CD4-positive, alpha-beta T cell treated with Interleukin-6 at 100 ng/mL for 8 hours (primary cell): ENCODE measurements around the gene ZSCAN10.
"Not testable (repeated sequence)": the region's sequence is repeated elsewhere in the genome, so short reads cannot be mapped to it uniquely, and the experiment has no call there.

Experiments
- DNase-seq: peaks from one replicate; pipeline ENCODE4 v3.0.0-alpha.2; 2020; ENCODE audit warnings: mixed read lengths, low spot score

Gene ZSCAN10

DNA sequence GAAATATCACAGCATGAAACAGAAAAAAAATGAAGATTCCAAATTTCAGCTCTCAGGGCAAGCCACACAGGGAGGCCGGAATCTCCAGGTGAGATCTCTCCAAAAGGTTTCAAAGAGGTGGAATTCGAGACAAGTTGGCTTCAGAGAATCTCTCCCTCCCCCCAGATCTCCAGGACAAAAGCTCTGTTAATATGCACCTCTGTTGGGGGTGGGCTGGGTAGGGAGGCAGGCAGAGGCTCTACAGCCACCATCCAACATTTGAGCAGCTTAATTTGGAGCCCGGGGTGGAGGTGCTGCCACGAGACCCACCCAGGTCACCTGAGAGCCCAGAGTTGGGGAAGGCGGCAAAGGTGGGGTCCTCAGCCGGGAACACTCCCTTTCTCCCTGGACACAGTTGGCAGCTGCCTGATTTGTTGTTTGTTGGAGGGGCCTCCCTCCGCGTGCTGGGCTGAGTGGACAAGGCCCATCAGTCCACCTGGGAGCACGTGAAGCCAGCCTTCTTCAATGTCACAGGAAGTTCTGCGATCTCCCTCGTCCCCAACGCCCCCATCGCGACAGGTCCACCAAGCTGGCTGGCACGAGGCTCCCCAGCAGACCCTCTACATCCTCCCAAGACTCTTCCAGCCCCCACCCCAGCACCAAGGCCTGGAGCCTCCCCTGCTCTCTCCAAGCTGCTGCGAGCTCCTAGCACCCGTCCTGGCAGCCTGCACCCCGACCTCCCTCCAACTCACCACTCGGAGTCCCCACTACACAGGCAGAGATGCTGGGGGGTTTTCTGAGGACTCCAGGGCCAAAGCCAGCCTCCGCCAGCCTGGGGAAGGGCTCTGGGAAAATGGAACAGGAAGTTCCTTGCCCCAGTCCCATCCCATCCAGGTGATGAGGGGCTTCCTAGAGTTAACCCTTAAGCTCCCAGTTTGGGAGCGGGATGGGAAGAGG lies at the start of gene ZSCAN10:
ZSCAN10 (minus strand) TSS at position 836 of the 936 bp plus-strand sequence. CDS start 6,357 bp downstream, outside the sequence.
- no peak for DNase-seq

DNA sequence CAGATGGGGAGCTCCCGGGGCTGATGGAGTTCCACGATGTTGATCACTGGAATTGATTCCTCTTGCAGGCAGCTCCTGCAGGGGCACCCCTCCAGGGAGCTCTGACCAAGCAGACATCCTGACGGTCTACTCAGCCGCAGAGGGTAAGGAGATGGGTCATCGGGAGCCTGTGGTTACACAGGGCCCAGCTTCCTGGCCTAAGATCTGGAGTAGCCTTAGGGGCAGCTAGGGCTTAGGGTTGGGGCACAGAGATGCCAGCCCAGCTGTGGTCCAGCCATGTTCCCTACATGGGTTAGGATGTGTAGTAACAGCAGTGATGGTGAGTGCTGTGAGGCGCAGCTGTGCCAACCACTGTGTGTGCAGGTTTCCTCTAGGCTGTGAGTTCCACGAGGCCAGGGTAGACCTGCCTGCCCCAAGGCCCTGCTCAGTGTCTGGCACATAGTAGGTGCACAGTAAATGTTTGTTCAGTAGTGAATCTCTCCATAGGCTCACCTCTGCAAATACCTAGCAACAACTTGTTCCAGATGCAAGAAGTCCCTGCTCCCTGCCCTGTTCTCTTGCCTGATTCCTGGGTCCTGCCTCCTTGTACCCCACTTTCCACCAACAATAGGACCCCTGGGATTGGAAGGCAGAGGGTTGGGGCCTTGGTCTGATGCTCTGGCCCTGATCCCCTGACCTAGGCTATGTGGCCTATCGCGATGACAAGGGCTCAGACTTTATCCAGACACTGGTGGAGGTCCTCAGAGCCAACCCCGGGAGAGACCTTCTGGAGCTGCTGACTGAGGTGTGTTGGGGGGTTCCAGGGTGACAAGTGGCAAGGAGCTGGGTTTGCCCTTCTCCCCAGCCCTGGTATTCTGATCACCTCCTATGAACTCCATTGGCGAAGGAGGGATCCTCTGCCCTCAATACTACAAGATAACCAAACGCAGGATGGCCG lies 49.4 kb upstream of the ZSCAN10 start:
- no peak for DNase-seq

DNA sequence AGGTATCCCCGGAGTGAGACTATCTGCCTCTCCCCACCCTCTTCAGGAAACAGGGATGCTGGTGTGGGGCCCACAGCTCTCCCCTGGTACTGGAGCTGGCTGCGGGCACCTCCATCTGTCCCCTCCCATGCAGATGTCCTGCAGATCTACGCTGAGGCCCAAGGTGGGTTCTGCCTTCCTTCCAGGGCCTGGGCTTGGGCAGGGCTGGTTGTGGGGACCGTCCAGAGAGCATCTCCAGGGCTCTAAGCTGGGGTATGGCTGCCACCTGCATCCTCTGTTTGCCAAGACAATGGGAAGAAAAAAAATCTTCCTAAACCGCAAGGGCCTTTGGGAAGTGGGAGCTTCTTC lies 48.6 kb upstream of the ZSCAN10 start:
- DNase-seq: no peak

DNA sequence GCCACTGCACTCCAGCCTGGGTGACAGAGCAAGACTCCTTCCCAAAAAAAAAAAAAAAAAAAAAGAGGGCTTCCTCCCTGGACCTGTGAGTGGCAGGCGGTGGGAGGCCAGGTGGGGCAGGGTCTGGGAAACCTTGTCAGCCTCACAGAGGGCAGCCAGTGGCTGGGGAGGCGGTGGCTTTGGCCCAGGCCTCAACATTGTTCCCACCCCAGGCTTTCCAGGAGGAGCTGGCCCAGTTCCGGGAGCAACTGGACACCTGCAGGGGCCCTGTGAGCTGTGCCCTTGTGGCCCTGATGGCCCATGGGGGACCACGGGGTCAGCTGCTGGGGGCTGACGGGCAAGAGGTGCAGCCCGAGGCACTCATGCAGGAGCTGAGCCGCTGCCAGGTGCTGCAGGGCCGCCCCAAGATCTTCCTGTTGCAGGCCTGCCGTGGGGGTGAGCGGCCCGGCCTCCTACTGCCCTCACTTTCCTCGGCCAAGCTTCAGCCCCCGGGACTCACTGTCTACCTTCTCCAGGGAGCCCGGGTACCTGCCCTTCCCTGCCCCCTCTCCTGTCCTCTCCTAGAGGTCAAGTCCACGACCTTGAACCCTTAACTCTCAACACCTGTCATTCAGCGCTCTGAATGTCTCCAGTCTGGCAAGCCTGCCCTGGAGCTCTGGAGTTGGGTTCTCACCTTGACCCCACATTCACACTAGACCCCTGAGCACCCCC lies 48.1 kb upstream of the ZSCAN10 start:
- no peak for DNase-seq

DNA sequence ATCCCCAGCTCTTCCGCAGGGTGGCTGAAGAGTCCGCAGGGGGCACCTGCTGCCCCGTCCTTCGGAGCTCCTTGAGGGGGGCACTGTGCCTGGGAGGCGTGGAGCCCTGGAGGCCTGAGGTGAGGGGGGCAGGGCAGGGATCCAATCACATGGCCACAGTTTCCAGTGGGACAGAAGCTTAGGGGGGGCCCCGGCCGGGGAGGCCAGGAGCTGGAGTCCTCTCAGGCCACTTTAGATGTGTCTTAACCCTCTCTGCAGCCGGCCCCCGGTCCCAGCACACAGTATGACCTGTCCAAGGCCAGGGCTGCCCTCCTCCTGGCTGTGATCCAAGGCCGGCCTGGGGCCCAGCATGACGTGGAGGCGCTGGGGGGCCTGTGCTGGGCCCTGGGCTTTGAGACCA lies 46.6 kb upstream of the ZSCAN10 start:
- no peak for DNase-seq

DNA sequence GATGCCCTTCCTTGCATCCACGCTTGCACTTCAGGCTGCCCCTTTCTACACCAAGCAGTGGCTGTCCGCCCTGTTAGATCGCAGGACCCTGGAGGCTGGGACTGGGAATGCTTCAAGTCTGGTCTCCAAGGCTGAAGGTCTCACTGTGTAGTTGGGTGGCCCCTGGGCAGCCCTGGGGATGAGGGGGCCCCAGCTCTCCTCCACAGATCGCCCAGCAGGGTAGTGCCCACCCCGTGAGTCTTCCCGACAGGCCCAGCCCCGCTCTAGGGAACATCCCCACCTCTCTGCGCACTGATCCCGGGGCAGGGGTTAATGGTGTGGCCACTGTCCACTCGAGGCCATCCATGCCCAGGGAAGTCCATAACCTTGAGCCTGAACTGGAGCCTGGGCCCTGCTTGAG lies 46.1 kb upstream of the ZSCAN10 start:
- DNase-seq: no peak

DNA sequence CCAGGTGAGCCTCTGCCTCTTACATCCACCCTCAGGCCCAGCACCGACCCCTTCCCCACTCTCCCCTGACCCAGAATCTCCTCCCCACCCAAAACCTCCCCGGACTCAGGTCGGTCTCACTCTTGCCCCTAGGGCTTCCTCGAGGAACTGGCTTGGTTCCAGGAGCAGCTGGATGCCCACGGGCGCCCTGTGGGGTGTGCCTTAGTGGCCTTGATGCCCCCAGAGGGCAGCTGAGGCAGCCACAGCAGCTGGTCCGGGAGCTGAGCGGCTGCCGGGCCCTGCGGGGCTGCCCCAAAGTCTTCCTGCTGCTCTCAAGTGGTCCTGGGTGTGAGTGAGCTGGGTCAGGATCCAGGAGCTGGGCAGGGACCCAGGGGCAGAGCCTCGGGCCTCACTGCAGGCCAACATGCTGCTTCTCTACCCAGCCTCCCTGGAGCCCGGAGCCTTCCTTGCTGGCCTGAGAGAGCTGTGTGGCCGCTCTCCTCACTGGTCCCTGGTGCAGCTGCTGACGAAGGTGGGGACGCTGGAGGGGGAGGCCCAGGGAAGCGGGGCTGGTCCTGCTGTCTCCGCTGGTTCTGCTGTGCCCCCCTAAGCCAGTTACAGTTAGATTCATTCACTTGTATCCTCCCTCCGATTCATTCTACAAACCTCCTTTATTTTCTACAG lies 45.4 kb upstream of the ZSCAN10 start:
- DNase-seq: no peak

DNA sequence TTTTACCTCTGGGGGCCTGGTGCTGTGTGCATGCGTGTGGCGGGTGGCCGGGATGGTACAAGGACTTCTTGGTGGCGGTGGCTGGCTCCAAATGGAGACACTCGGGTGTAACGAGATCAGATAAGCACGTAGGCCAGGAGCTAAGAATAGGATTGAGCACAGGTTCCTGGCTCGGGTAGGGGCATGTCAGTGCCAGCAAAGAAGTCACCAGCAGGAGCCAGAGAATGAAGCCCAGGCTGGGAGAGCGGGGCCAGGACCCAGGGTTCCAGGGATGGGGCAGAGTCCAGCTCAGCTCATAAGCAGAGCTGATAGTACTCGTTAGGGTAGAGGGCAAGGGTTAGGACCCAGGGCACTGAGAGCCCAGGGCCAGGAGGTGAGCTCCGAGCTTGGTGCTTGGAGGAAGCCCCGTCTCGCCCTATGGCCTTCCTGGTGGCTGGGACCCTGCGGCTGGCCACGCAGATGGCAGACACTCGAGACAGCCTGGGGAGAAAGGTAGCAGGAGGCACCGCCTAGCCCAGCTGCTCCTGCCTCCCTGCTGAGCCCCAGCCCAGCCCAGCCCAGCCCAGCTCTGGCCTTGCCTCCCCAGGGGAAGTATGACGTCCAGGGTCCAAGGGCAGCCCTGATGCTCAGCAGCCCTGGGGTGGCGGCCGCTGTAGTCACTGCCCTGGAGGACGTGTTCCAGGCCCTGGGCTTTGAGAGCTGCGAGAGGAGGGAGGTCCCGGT lies 44.7 kb upstream of the ZSCAN10 start:
- DNase-seq: no peak

DNA sequence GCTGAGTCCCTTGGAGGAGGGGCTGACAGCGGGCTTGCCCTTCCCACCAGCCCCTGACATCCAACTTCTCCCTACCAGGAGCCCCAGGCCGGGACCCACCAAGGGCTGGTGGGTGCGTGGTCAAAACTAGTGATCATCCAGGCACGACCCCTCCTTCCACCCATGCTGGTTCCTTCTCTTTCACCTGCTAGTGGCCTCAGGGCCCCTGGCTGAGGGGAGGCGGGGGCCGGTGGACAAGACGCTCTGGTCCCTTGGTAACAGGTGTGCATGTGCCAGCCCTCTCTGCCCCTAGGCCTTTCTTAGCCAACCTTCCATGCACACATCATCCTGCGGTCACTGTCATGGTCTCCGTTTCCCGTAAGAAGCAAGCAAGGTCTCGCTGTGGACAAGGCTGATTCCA lies 44.1 kb upstream of the ZSCAN10 start:
- no peak for DNase-seq

DNA sequence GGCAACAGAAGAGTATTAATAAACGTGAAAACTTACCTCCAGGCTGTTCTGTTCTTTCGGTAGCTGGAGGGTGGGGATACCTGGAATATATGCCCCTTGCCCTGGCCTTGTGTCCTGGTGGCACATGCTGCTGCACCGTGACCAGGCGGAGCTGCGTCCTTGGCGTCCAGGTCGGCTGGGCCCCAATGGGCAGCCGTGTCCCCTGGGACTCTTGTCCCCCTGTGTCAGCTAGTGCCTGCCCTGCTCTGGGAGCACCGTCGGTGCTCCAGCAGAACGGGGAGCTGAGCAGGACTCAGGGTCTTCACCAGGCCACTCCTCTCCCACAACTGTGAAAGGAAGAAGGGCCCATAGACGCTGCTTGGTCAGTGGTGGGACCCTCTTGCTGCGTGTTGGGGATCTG lies 43.7 kb upstream of the ZSCAN10 start:
- DNase-seq: no peak

DNA sequence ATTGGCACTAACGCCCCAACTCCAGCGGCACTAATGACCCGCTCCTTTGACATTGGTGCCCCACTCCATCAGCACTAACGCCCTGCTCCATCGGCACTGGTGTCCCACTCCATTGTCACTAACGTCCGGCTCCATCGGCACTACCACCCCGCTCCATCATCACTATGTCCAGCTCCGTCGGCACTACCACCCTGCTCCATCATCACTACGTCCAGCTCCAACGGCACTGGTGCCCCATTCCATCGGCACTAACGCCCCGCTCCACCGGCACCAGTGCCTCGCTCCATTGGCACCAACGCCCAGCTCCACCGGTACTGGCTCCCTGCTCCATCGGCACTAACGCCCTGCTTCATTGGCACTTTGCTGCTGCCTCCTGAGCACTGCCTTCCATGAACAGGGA lies 43.2 kb upstream of the ZSCAN10 start:
- DNase-seq: no peak

DNA sequence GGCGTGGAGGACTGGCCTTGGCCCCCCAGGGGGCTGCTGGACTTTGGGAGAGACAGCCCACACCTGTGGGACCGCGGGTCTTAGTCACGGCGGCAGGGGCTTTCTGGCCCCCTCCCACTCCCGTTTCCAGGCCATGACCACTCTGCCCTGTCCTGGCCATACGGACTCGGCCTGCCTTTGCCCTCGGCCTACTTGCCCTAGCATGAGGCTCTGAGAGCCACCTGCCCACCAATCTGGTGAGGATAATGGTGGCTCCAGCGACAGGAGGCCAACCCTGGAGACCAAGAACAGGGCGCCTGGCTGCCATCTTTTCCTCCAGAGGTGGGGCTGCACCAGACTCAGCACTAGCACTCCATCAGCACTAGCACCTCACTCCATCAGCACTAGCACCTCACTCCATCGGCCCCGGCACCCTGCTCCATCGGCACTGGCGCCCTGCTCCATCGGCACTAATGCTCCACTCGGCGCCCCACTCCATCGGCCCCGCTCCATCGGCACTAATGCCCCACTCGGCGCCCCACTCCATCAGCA lies 42.8 kb upstream of the ZSCAN10 start:
- no peak for DNase-seq

DNA sequence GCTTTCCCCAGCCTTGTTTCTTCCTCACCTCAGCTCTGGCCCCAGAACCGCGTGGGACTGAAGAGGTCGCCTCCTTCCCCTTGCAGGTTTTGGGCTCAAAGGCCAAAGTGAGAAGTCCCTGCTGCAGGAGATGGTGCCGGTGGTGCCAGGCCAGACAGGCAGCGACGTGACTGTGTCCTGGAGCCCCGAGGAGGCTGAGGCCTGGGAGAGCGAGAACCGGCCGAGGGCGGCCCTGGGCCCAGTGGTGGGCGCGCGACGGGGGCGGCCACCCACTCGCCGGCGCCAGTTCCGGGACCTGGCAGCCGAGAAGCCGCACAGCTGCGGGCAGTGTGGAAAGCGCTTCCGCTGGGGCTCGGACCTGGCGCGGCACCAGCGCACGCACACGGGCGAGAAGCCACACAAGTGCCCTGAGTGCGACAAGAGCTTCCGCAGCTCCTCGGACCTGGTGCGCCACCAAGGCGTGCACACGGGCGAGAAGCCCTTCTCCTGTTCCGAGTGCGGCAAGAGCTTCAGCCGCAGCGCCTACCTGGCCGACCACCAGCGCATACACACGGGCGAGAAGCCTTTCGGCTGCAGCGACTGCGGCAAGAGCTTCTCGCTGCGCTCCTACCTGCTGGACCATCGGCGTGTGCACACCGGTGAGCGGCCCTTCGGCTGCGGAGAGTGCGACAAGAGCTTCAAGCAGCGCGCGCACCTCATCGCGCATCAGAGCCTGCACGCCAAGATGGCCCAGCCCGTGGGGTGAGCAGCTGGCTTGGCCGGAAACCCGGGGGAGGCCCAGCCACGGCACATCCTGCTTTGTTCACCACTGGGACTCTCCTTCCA lies 41.7 kb upstream of the ZSCAN10 start:
- DNase-seq: no peak

DNA sequence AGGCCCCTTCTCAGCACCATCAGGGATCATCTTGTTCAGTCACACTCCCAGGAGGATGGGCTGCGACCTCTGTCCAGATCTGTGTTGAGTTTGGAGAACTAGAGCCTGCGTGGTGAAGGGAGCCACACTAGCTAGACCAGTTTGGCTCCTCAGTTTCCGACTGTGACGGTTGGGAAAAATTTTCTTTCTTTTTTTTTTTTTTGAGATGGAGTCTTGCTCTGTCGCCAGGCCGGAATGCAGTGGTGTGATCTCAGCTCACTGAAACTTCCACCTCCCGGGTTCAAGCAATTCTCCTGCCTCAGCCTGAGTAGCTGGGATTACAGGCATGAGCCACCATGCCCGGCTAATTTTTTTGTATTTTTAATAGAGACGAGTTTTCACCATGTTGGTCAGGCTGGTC lies 40.5 kb upstream of the ZSCAN10 start:
- not testable (repeated sequence) for DNase-seq

DNA sequence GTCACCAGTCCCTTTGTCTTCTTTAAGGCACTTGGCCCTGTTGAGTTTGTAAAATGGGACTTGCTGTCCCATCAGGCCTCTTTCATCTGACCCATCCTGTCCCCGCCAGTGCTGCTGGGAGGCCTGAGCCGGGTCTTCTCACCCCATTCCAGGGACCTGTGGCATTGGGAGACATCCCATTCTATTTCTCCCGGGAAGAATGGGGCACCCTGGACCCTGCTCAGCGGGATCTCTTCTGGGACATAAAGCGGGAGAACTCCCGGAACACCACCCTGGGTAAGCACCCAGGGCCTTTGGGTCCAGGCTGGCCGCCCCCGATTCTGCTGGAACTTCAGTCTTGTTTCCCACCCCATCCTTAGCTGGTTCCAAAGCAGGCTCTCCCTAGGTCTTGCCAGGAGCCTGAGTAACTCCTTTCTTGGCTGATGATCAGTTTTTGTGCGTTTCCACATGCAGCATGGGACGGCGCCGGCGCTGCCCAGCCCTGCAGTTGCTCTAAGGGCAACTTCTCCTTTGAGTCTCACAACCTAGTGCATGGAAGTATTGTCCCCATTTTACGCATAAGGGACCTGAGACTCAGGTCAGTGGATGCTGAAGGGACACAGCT lies 39.8 kb upstream of the ZSCAN10 start:
- DNase-seq: no peak

DNA sequence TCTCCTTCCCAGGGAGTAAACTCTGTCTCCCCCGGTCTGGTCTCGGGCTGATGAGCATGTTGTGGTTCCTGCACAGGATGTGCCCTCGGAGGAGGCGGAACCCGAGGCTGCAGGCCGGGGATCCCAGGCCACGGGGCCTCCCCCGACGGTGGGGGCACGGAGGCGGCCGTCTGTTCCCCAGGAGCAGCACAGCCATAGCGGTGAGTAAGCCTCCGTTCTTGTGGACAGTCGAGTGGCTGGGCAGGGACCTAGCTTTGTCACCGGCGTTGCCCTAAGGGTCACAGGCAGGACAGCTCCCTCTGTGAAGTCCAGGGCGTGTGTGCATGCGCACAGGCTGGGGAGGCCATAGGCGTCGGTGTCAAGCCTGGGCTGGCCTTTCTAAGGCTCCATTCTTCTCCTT lies 39.2 kb upstream of the ZSCAN10 start:
- DNase-seq: no peak

DNA sequence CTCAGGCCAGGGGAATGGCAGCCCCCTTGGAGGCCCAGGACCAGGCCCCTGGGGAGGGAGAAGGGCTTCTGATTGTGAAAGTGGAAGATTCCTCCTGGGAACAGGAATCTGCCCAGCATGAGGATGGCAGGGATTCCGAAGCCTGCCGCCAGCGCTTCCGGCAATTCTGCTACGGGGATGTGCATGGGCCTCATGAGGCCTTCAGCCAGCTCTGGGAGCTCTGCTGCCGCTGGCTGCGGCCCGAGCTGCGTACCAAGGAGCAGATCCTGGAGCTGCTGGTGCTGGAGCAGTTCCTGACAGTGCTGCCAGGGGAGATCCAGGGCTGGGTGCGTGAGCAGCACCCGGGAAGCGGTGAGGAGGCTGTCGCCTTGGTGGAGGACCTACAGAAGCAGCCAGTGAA lies 38.2 kb upstream of the ZSCAN10 start:
- no peak for DNase-seq

DNA sequence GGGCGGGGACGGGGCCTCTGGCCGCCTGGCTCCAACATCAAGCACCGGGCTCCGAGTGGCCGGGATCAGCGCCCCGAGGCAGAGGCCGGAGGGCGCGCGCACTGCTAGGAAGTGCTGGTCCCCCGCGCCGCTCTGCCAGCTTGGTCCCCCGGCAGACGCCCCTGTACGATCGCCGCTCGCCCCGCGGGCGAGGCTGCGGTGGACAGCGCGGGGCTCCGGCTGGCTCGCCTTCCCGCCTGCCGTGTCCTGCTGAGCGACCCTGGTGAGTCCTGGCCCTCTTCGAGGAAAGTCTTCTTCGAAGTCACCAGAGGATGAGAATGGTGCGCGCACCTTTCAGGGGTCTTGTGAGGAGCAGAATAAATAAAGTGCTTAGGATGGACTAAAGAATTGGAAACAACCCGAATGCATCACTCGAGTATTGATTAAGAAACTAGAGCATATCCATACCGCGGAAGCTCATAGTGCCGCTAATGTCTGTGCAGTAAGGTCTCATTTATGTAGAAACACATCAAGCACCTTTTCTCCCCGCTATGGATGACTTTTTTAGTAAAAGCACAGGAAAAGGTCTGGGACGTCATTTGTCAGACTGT lies 36.1 kb upstream of the ZSCAN10 start:
- DNase-seq: no peak
